NOMO-1 (cell line): Measurements from ENCODE around the gene DCAF11.

ENCODE experiments used
- DNase-seq, 2 experiments: peaks; one replicate each; lab custom pipeline; 2025; ENCODE audit not compliant: unreplicated experiment in 2 of 2; lab: John Stamatoyannopoulos, UW

The DCAF11 gene

GRCh38 chr14:24116128-24116814 is 1.7 kb downstream of the DCAF11 start:
- no peak for DNase-seq

GRCh38 chr14:24117179-24117578 is 2.6 kb downstream of the DCAF11 start:
- no peak for DNase-seq

GRCh38 chr14:24119691-24120090 is 5.1 kb downstream of the DCAF11 start:
- DNase-seq: no peak

- no peak for DNase-seq
Observed at GRCh38 chr14:24121210-24121609, 6.6 kb downstream of the DCAF11 start.

DNA sequence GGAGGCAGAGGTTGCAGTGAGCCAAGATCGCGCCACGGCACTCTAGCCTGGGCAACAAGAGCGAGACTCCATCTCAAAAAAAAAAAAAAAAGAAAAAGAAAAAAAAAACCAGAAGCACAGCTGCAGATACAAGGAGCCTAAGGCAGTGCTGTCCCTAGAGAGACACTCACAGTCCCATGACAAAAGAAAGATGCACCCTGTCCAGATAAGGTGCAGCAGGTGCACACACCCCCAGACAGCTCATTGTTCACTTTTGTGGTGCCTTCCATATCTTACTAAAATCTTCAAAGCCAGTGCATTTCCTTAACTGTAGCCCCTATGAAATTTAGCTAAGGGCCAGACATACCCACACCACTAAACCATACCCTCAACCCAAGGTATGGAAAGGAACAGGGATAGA is 7.8 kb downstream of the DCAF11 start:
- no peak for DNase-seq

GRCh38 chr14:24122898-24123297 is 8.3 kb downstream of the DCAF11 start:
- no peak for DNase-seq

DNA sequence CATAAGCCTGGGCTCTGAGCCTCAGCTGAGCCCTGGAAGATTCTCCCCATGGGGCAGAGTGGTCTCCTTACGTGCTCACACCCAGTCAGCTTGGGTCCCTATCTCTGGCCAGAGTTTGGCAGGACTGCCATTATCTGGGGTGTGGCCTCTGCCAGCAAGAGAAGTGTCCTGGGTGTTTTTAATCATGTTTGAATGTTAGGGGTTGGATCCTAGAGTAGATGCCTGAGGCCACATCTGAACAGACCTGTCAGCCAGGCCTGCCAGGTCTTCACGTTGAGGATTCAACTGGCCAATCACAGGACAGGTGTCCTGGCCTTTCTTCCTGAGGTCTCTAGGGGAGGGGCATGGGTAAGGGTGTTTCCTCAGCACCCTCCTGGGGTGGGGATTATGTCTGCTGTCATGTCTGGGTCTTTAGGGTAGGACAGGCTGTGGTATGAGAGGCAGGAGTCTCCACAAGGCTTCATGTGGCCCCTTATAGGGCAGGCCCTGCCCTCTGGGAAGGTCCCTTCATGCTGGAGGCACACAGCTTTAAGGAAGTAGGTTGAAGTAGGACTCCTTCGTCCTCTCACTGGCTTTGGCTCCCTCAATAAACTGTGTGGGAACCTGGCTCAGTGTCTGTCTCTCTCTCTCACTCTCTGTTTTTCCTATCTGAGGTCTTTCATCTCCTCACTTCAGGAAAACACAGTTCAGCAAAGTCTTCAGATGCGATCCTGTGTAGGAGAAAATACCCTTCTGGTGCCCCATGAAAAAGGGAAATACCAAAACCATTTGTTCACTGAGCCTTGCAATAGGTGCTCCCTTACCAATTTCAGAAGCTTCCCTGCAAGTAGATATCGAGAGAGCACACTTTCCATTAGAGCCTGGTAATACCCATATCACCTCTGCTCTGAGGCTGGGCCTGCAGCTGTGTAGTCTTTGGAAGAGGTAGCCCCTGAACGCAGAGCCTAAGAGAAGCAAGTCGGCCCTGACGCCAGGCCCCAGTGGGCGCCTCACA is 9.1 kb downstream of the DCAF11 start:
- DNase-seq: no peak

- no peak for DNase-seq
Observed at GRCh38 chr14:24126939-24127338, 12.4 kb downstream of the DCAF11 start.

GRCh38 chr14:24127673-24128072 is 13.1 kb downstream of the DCAF11 start:
- DNase-seq: no peak

- no peak for DNase-seq
Observed at GRCh38 chr14:24129410-24129998, 14.9 kb downstream of the DCAF11 start.

- peak; percentile 22 to 75 for DNase-seq
Observed at GRCh38 chr14:24130380-24130716, 15.8 kb downstream of the DCAF11 start, which contains the start of gene FITM1. Gene FITM1, plus strand, starts transcription at chr14:24130659. Its CDS starts 905 bp downstream, at chr14:24131564.

DNA sequence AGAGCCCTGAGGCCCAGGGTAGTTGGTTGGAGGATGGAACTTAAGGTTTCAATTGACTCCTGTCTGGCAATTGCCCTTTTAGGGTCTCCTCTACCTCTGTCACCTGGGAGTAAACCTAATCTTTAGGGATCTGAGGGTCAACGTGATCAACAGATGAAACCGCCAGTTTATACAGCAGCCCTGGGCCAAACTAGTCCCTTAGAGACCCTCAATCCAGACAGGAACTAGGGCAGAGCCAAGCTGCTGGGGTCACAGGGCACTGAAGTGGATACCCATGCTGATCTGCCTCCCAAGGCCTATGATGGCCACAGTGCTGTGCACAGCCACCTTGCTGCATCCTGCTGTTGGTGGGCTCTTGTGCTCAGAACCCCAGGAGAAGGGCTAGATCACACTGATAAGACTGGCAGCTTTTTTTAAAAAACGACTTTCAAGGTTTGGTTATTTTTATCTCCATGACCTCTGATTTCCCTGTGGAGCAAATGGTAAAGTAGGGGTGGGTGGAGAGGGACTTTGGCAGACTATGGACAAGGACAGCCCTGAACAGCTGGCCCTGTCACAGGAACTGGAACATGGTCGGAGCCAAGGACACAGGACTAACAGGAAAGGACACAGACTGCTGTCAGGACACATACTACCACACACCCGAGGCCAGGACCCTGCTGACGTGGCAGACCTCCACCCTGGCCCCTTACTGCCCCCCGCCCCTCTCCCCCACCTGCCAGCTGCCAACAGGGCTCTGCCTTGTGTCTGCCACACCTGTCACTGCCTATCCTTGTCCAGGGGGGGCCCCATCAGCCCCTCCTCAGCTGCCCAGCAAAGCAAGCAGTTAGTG is 16.4 kb downstream of the DCAF11 start:
- no peak for DNase-seq

DNA sequence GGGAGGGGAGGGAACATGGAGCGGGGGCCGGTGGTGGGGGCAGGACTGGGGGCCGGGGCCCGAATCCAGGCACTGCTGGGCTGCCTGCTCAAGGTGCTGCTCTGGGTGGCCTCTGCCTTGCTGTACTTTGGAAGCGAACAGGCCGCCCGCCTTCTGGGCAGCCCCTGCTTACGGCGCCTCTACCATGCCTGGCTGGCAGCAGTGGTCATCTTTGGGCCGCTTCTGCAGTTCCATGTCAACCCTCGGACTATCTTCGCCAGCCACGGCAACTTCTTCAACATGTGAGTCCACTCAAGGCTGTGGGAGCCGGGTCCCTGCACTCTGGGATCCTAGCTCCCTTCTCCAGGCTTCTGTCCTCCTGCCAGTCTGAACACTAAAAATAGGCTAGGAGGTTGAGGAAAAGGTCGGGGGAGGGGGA is 17.0 kb downstream of the DCAF11 start:
- no peak for DNase-seq

DNA sequence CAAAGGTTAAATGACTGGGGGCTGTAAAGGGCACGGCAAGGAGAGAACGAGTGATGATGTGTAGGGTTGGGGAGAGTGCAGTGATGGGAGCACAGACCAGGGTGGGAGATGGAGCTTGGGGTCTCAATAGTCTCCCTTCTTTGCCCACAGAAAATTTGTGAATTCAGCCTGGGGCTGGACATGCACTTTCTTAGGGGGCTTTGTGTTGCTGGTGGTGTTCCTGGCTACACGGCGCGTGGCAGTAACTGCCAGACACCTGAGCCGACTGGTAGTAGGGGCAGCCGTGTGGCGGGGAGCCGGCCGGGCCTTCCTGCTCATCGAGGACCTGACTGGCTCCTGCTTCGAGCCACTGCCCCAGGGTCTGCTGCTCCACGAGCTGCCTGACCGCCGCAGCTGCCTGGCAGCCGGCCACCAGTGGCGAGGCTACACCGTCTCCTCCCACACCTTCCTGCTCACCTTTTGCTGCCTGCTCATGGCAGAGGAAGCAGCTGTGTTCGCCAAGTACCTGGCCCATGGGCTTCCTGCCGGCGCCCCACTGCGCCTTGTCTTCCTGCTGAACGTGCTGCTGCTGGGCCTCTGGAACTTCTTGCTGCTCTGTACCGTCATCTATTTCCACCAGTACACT is 17.6 kb downstream of the DCAF11 start:
- no peak for DNase-seq

DNA sequence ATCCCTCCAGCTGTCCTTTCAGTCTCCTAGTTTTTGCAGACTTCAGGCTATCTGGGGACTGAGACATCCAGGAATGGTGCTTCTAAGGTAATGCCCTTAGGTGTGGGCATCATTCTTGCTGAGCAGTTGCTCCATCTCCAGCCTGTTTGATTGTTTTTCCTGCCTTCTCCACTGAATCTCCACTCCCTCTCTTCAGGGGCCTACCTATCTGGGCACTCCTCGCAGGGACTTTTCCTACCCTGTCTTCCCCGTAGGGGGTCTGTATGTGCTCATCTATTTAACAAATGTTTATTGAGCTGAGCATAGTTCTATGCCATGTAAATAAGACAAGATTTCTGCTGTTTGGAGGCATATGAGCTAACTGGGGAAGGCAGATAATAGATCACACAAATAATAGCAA is 18.4 kb downstream of the DCAF11 start:
- DNase-seq: no peak

DNA sequence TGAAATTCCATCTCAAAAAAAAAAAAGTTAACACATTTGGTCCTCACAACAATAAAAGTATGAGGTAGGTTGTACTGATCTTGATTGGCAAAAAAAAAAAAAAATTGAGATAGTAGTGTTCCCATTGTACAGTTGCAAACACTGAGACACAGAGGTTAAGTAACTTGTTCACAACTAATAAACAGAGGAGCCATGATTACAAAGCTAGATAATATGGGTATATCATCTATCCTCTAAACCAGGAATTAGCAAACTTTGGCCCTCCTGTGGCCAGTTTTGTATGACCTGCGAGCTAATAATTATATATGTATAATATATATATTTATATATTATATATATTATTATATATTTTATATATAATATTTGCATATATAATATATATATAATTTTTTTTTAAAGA is 19.2 kb downstream of the DCAF11 start:
- DNase-seq: no peak

GRCh38 chr14:24135584-24135833 is 20.9 kb downstream of the DCAF11 start:
- no peak for DNase-seq

- DNase-seq: peak; percentile 82 to 89
Observed at GRCh38 chr14:24135834-24136683, 21.5 kb downstream of the DCAF11 start, which contains the start of gene PSME1. Gene PSME1, plus strand, starts transcription at chr14:24136194. Its CDS starts 69 bp downstream, at chr14:24136263.
